Measurements from ENCODE around the gene MPV17L2.

DNA sequence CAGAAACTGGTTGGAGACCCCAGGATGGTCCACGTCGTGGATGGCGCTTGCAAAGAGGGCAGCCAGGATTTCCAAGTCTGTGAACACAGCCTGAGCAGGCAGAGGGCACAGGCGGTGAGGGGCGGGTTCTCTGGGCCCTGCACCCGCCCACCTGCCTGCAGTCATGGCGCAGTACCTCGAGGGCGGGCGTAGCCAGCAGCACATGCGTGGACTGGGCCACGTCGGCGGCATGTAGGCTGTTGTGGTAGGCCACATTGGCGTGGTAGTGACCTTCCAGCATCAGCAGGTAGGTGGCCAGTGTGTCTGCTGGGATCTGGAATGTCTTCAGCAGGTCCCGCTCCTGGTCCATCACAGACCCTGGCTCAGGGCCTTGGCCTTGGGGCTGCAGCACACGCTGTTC, 25.1 kb downstream of the MPV17L2 start:
- TF ChIP-seq CTCF (conservative IDR thresholded peaks at IDR 0.05; ENCODE audit: low read length) (no peak), EZH2phosphoT487 (IDR thresholded peaks at IDR 0.05; ENCODE audit: borderline replicate concordance) (no peak)

All from Loucy (cell line).